ENCODE data around the gene RBM23. TPM values are rescaled to one million over a fixed set of nuclear protein-coding genes. Genes with fewer than 3 reads are reported as not detected.

RBM23 gene
- polyA plus RNA-seq, 1 of the 3 experiments (the other 2 are of a cell fraction): 65.5 TPM

DNA sequence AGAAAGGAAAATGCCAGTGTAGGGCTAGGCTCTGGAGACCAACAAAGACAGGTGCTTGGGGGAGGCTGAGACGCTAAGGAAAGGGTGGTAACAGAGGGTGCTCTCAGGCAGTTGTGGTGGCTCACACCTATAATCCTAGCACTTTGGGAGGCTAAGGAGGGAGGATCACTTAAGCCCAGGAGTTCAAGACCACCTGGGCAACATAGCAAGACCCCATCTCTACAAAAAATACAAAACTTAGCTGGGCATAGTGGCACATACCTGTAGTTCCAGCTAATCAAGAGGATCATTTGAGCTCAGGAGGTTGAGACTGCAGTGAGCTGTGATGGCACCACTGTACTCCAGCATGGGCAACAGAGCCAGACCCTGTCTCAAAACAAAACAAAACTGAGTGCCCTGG, 23.5 kb downstream of the RBM23 start:
- no peak overlapping the region for H2AFZ ChIP-seq (ENCODE audit: low read depth)
- H3K4me3 ChIP-seq (ENCODE audit: low read depth in 2 of 2, low read length in 1 of 2): no peak overlapping the region
- CTCF ChIA-PET: interaction anchor here (1.1 to 3.0 kb wide), 5 partner anchors 9 to 73 kb away, joined by 3 to 25 read pairs (median 4); partner anchors contain the start of gene LRP10
- H3K9me3 ChIP-seq: no peaks in the 10 kb centered on the region
- 100% methylated on average over 1 of the region's 1 CpG for WGBS (ENCODE audit: low lambda C conversion rate)
- H3K4me1 ChIP-seq (ENCODE audit: control insufficient read depth in 1 of 2, insufficient read depth in 2 of 2, low read depth in 1 of 2, low read length in 1 of 2): peaks cover 0 to 14% of the 10 kb centered on the region in 2 experiments; a peak in 3 of 4 replicates
- no peaks in the 10 kb centered on the region for H4K20me1 ChIP-seq (ENCODE audit: insufficient read depth)
- H3F3A ChIP-seq (replicated peaks; ENCODE audit: insufficient read depth): peaks cover 7% of the 10 kb centered on the region
- H3K9me2 ChIP-seq: no peaks in the 10 kb centered on the region
- TF ChIP-seq NRF1 (IDR thresholded peaks at IDR 0.05; ENCODE audit: low read depth, low read length): no peak
- TF ChIP-seq, protein P1, sequence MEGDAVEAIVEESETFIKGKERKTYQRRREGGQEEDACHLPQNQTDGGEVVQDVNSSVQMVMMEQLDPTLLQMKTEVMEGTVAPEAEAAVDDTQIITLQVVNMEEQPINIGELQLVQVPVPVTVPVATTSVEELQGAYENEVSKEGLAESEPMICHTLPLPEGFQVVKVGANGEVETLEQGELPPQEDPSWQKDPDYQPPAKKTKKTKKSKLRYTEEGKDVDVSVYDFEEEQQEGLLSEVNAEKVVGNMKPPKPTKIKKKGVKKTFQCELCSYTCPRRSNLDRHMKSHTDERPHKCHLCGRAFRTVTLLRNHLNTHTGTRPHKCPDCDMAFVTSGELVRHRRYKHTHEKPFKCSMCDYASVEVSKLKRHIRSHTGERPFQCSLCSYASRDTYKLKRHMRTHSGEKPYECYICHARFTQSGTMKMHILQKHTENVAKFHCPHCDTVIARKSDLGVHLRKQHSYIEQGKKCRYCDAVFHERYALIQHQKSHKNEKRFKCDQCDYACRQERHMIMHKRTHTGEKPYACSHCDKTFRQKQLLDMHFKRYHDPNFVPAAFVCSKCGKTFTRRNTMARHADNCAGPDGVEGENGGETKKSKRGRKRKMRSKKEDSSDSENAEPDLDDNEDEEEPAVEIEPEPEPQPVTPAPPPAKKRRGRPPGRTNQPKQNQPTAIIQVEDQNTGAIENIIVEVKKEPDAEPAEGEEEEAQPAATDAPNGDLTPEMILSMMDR (IDR thresholded peaks at IDR 0.05): no peak
- no peak for TF ChIP-seq RFX5 (IDR thresholded peaks at IDR 0.05; ENCODE audit: low read length)
- TF ChIP-seq TAF1 (IDR thresholded peaks at IDR 0.05; ENCODE audit: borderline replicate concordance, low read depth, low read length): no peak
- TF ChIP-seq RCOR1 (IDR thresholded peaks at IDR 0.05; ENCODE audit: low read length): no peak
- no peak for TF ChIP-seq CHD2 (IDR thresholded peaks at IDR 0.05; ENCODE audit: low read length, partially characterized antibody)
- TF ChIP-seq ELF1 (IDR thresholded peaks at IDR 0.05): no peak
- no peak for TF ChIP-seq TCF12 (IDR thresholded peaks at IDR 0.05)
- no peak for TF ChIP-seq FOXM1 (IDR thresholded peaks at IDR 0.05; ENCODE audit: low read depth)
- H3K36me3 ChIP-seq (replicated peaks in 1 of 2; ENCODE audit: control insufficient read depth in 1 of 2, insufficient read depth in 2 of 2, low read length in 1 of 2): peaks cover 0 to 4% of the 10 kb centered on the region in 2 experiments
- no peaks in the 10 kb centered on the region for H3K27me3 ChIP-seq (ENCODE audit: insufficient read depth)
- POLR2A ChIA-PET: no interaction called here
- H3K79me2 ChIP-seq (ENCODE audit: insufficient read depth): no peaks in the 10 kb centered on the region
- no peak overlapping the region for H3K4me2 ChIP-seq
- no peak overlapping the region for H3K9ac ChIP-seq
- no peak for DNase-seq
- no peak overlapping the region for H3K27ac ChIP-seq (ENCODE audit: low read depth in 2 of 2, low read length in 1 of 2)

- CTCF ChIA-PET: interaction anchor here (2.0 to 3.3 kb wide), 4 partner anchors 10 to 41 kb away, joined by 4 to 19 read pairs (median 4); partner anchors contain the start of genes LRP10, RBM23 and REM2
- H3K4me1 ChIP-seq (ENCODE audit: control insufficient read depth in 1 of 2, insufficient read depth in 2 of 2, low read depth in 1 of 2, low read length in 1 of 2): peaks cover 0 to 11% of the 10 kb centered on the region in 2 experiments; a peak in 3 of 4 replicates
- H3F3A ChIP-seq (replicated peaks; ENCODE audit: insufficient read depth): peaks cover 2% of the 10 kb centered on the region
Observed at GRCh38 chr14:22893706-22894105, 25.2 kb downstream of the RBM23 start.

More at GRCh38 chr14:22893706-22894105, 25.2 kb downstream of the RBM23 start:
- H3K4me3 ChIP-seq (ENCODE audit: low read depth in 2 of 2, low read length in 1 of 2): no peak overlapping the region
- H3K27ac ChIP-seq (ENCODE audit: low read depth in 2 of 2, low read length in 1 of 2): no peak overlapping the region
- H3K27me3 ChIP-seq (ENCODE audit: insufficient read depth): no peaks in the 10 kb centered on the region
- no peaks in the 10 kb centered on the region for H3K9me2 ChIP-seq
- DNase-seq: no peak
- H4K20me1 ChIP-seq (ENCODE audit: insufficient read depth): no peaks in the 10 kb centered on the region
- no peaks in the 10 kb centered on the region for H3K9me3 ChIP-seq
- POLR2A ChIA-PET: no interaction called here
- 93% methylated on average over 4 of the region's 4 CpGs for WGBS (ENCODE audit: low lambda C conversion rate)
- H3K36me3 ChIP-seq (replicated peaks in 1 of 2; ENCODE audit: control insufficient read depth in 1 of 2, insufficient read depth in 2 of 2, low read length in 1 of 2): no peaks in the 10 kb centered on the region
- TF ChIP-seq, protein P2, sequence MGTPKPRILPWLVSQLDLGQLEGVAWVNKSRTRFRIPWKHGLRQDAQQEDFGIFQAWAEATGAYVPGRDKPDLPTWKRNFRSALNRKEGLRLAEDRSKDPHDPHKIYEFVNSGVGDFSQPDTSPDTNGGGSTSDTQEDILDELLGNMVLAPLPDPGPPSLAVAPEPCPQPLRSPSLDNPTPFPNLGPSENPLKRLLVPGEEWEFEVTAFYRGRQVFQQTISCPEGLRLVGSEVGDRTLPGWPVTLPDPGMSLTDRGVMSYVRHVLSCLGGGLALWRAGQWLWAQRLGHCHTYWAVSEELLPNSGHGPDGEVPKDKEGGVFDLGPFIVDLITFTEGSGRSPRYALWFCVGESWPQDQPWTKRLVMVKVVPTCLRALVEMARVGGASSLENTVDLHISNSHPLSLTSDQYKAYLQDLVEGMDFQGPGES (IDR thresholded peaks at IDR 0.05; ENCODE audit: low read depth, low read length): no peak
- TF ChIP-seq MEF2A (IDR thresholded peaks at IDR 0.05; ENCODE audit: borderline replicate concordance, low read depth): no peak
- TF ChIP-seq, protein P1 (IDR thresholded peaks at IDR 0.05): no peak
- no peak for TF ChIP-seq EP300 (IDR thresholded peaks at IDR 0.05; ENCODE audit: borderline replicate concordance in 1 of 2, low read depth in 1 of 2, low read length in 1 of 2)
- no peak for TF ChIP-seq POLR2AphosphoS5 (IDR thresholded peaks at IDR 0.05; ENCODE audit: low read depth, low read length)
- TF ChIP-seq, protein P3, sequence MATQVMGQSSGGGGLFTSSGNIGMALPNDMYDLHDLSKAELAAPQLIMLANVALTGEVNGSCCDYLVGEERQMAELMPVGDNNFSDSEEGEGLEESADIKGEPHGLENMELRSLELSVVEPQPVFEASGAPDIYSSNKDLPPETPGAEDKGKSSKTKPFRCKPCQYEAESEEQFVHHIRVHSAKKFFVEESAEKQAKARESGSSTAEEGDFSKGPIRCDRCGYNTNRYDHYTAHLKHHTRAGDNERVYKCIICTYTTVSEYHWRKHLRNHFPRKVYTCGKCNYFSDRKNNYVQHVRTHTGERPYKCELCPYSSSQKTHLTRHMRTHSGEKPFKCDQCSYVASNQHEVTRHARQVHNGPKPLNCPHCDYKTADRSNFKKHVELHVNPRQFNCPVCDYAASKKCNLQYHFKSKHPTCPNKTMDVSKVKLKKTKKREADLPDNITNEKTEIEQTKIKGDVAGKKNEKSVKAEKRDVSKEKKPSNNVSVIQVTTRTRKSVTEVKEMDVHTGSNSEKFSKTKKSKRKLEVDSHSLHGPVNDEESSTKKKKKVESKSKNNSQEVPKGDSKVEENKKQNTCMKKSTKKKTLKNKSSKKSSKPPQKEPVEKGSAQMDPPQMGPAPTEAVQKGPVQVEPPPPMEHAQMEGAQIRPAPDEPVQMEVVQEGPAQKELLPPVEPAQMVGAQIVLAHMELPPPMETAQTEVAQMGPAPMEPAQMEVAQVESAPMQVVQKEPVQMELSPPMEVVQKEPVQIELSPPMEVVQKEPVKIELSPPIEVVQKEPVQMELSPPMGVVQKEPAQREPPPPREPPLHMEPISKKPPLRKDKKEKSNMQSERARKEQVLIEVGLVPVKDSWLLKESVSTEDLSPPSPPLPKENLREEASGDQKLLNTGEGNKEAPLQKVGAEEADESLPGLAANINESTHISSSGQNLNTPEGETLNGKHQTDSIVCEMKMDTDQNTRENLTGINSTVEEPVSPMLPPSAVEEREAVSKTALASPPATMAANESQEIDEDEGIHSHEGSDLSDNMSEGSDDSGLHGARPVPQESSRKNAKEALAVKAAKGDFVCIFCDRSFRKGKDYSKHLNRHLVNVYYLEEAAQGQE (IDR thresholded peaks at IDR 0.05; ENCODE audit: low read depth, low read length): no peak
- TF ChIP-seq USF1 (IDR thresholded peaks at IDR 0.05; ENCODE audit: borderline replicate concordance, low read depth): no peak
- no peak overlapping the region for H2AFZ ChIP-seq (ENCODE audit: low read depth)
- no peaks in the 10 kb centered on the region for H3K79me2 ChIP-seq (ENCODE audit: insufficient read depth)
- H3K4me2 ChIP-seq: no peak overlapping the region
- H3K9ac ChIP-seq: no peak overlapping the region
